Common myeloid progenitor, CD34-positive (primary cell): Measurements from ENCODE around the gene ABHD10.

Source experiments
- CTCF ChIA-PET: fragments of 350-600 bp; sonication (Branson Sonifier 250); formaldehyde crosslinking; loops from one replicate; lab custom pipeline; 2021; ENCODE audit warnings: antibody characterized with exemption; lab: Charles Lee
- POLR2A ChIA-PET: fragments of 350-600 bp; sonication (Branson Sonifier 250); formaldehyde crosslinking; loops from one replicate; lab custom pipeline; 2021; ENCODE audit warnings: antibody characterized with exemption; lab: Charles Lee
- DNase-seq, 3 donors: peaks; one replicate each; pipeline versions ENCODE4 v3.0.0 to v3.0.0-alpha.2; 2013
- H3K27ac ChIP-seq, 2 experiments: 1 replicate in 1 of 2; 2 replicates in 1 of 2; pipeline ENCODE4 v1.7.0; 2013; ENCODE audit warnings: inconsistent platforms in 2 of 2, low read length in 2 of 2, mild to moderate bottlenecking in 2 of 2, low read depth in 1 of 2, moderate library complexity in 1 of 2; ENCODE audit not compliant: severe bottlenecking in 2 of 2, insufficient read depth in 1 of 2, poor library complexity in 1 of 2
- H3K27me3 ChIP-seq, 5 experiments: replicated peaks in 2 of 5; 1 replicate in 3 of 5; 2 replicates in 2 of 5; pipeline versions ENCODE4 v1.6.1 to v1.7.0; 2013; ENCODE audit warnings: low read length in 4 of 5, mild to moderate bottlenecking in 2 of 5, moderate library complexity in 2 of 5, inconsistent platforms in 1 of 5; ENCODE audit not compliant: insufficient read depth in 5 of 5, control insufficient read depth in 4 of 5
- H3K36me3 ChIP-seq, 4 experiments: 1 replicate in 2 of 4; 2 replicates in 2 of 4; pipeline versions ENCODE4 v1.6.1 to v1.7.0; 2013; ENCODE audit warnings: low read length in 3 of 4, control low read depth in 1 of 4, mild to moderate bottlenecking in 1 of 4; ENCODE audit not compliant: control insufficient read depth in 4 of 4, insufficient read depth in 4 of 4
- H3K4me1 ChIP-seq, 4 experiments: 1 replicate in 3 of 4; 2 replicates in 1 of 4; pipeline versions ENCODE4 v1.6.1 to v1.7.1; 2013; ENCODE audit warnings: low read length in 3 of 4, mild to moderate bottlenecking in 3 of 4, control low read depth in 1 of 4, inconsistent platforms in 1 of 4, moderate library complexity in 1 of 4; ENCODE audit not compliant: control insufficient read depth in 4 of 4, insufficient read depth in 4 of 4; ENCODE audit errors: control extremely low read depth in 1 of 4
- H3K4me3 ChIP-seq, 7 experiments: 1 replicate in 4 of 7; 2 replicates in 3 of 7; pipeline versions ENCODE4 v1.5.1 to v1.7.0; 2013; ENCODE audit warnings: mild to moderate bottlenecking in 7 of 7, low read length in 6 of 7, moderate library complexity in 6 of 7, inconsistent platforms in 2 of 7, low read depth in 2 of 7, control low read depth in 1 of 7; ENCODE audit not compliant: insufficient read depth in 4 of 7, control insufficient read depth in 1 of 7; ENCODE audit errors: extremely low read depth in 1 of 7
- H3K9me3 ChIP-seq, 5 experiments: 1 replicate in 4 of 5; 2 replicates in 1 of 5; pipeline versions ENCODE4 v1.6.1 to v1.7.1; 2013; ENCODE audit warnings: low read length in 4 of 5, mild to moderate bottlenecking in 2 of 5, inconsistent platforms in 1 of 5, low read depth in 1 of 5, moderate library complexity in 1 of 5; ENCODE audit not compliant: control insufficient read depth in 4 of 5, insufficient read depth in 2 of 5; ENCODE audit errors: control extremely low read depth in 1 of 5
- WGBS: methylation state at CpG from one replicate; pipeline ENCODE4 v1.1.5; 2013; ENCODE audit not compliant: insufficient coverage; 5-methylcytosine and 5-hydroxymethylcytosine counted together

The ABHD10 gene

DNA sequence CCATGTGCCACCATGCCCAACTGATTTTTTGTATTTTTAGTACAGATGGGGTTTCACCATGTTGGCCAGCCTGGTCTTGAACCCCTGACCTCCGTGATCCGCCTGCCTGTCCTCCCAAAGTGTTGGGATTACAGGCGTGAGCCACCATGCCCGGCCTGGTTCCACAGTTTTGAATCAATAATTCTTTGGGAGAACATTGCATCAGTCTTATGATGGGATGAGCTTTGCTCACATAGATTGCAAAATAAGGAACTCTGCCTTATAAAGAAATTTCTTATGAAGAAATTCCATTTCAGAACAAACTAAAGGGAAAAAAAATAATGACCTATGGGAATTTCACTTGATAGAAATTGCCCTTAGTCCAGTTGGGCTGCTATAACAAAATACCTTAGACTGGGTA is 39.9 kb downstream of the ABHD10 start:
- Histone ChIP-seq H3K4me3 (no peak overlapping the region), H3K27ac (no peak overlapping the region), H3K9me3 (peaks cover 0 to 3% (median 0%) of the 10 kb centered on the region in 5 experiments), H3K27me3 (no peaks in the 10 kb centered on the region), H3K4me1 (no peaks in the 10 kb centered on the region), H3K36me3 (no peaks in the 10 kb centered on the region)
- ChIA-PET CTCF (interaction anchor here (14.4 kb wide), 1 partner anchor 24 kb away, joined by 279 read pairs; the partner anchor contains the start of gene TAGLN3), POLR2A (no interaction called here)
- DNase-seq, result no peak
- 100% methylated on average over 4 of the region's 4 CpGs for WGBS

DNA sequence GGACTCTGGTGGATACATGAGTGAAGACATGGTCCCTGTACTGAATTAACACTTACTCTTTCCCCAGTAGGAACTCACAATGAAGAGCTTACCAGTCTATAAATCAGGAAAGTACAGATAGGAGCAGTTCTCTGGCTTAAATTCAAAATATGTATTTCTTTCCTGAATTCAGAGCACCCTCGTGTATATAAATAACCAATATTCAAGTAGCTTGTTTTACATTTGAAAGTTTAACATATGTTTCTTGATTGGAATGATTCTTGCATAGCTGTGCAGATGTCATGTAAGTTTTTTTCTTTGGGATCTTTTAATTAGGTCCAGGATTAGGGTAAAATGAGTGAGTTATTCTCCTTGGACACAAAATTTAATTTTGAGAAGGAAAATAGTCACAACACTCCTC is 40.9 kb downstream of the ABHD10 start:
- H3K36me3 ChIP-seq, result no peaks in the 10 kb centered on the region
- H3K4me3 ChIP-seq, result no peak overlapping the region
- POLR2A ChIA-PET, result no interaction called here
- H3K27ac ChIP-seq, result no peak overlapping the region
- no CpG with 5 or more reads among the region's 1 CpG for WGBS
- no peaks in the 10 kb centered on the region for H3K4me1 ChIP-seq
- H3K9me3 ChIP-seq, result peaks cover 0 to 3% (median 0%) of the 10 kb centered on the region in 5 experiments
- no peaks in the 10 kb centered on the region for H3K27me3 ChIP-seq
- CTCF ChIA-PET, result interaction anchor here (14.4 kb wide), 1 partner anchor 25 kb away, joined by 279 read pairs; the partner anchor contains the start of gene TAGLN3
- DNase-seq, result no peak

DNA sequence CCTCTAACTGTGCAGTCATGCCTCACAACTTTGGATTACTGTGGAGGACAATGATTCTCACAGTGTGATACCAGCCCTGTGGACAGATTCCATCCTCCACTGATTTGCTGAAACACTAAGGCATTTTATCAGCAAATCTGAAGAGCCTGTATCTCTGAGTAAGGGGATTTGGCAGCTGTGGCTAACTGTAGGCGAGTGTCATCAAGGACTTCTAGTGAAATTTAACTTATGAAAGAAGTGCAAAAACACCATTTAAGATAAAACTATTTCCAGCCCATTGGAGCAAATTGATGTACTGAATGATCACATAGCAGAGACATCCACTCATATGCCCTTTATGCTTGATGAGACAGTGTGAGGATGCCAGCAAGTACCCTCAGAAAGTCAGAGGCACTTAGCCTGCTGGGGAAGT is 41.9 kb downstream of the ABHD10 start:
- no peak for DNase-seq
- Histone ChIP-seq H3K4me1 (no peaks in the 10 kb centered on the region), H3K36me3 (no peaks in the 10 kb centered on the region), H3K27ac (no peak overlapping the region), H3K9me3 (peaks cover 0 to 3% (median 0%) of the 10 kb centered on the region in 5 experiments), H3K4me3 (no peak overlapping the region), H3K27me3 (peaks cover 0 to 2% (median 0%) of the 10 kb centered on the region in 5 experiments)
- WGBS, result no CpG with 5 or more reads among the region's 1 CpG
- POLR2A ChIA-PET, result no interaction called here
- CTCF ChIA-PET, result interaction anchor here (1.0 kb wide), 1 partner anchor 31 kb away, joined by 3 read pairs; no protein-coding TSS in a partner anchor

DNA sequence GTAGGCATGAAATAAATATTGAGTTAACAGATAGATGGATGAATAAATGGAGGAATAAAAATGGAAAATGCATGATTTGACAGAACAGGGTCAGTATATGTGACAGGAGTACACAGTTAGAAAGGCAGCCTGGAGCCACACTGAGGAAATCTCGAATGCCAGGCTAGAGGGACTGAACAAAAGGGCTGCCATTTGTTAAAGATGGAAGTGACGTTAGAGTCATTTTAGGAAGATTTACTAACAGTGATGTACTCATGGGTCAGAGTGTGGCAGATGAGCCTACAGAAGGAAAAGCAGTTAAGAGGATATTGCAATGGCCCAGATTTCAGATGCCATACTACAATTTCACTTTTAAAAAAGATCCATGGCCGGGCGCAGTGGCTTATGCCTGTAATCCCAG is 48.3 kb downstream of the ABHD10 start:
- Histone ChIP-seq H3K9me3 (peaks cover 0 to 3% (median 0%) of the 10 kb centered on the region in 5 experiments), H3K27me3 (peaks cover 0 to 2% (median 0%) of the 10 kb centered on the region in 5 experiments), H3K4me1 (no peaks in the 10 kb centered on the region), H3K4me3 (no peak overlapping the region), H3K27ac (no peak overlapping the region), H3K36me3 (no peaks in the 10 kb centered on the region)
- DNase-seq, result no peak
- POLR2A ChIA-PET, result no interaction called here
- 100% methylated on average over 1 of the region's 4 CpGs for WGBS
- CTCF ChIA-PET, result interaction anchor here (1.1 kb wide), 1 partner anchor 12 kb away, joined by 8 read pairs; no protein-coding TSS in a partner anchor

DNA sequence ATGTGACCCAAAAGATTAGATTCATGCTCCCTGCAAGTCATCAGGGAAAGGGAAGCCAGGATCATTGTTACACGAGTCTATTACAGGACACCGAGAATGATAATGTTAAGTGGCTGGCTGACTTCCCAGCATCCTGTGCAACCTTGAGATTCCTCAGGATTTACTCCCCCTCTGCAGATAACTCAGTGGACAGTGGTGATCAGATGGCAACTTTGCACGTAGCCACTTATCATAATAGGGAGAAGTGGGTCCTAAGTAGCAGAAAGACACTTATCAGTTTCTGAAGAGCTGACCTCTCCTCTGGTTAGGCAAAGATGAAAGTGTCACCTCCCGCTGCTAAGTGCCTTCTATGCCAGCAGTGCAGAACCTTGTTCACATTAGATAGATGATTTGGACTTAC is 49.0 kb downstream of the ABHD10 start:
- peaks cover 0 to 2% (median 0%) of the 10 kb centered on the region in 5 experiments for H3K27me3 ChIP-seq
- no peak overlapping the region for H3K4me3 ChIP-seq
- no peaks in the 10 kb centered on the region for H3K36me3 ChIP-seq
- no peak overlapping the region for H3K27ac ChIP-seq
- no peaks in the 10 kb centered on the region for H3K9me3 ChIP-seq
- ChIA-PET CTCF (no interaction called here), POLR2A (no interaction called here)
- no peaks in the 10 kb centered on the region for H3K4me1 ChIP-seq
- 96% methylated on average over 4 of the region's 4 CpGs for WGBS
- no peak for DNase-seq

DNA sequence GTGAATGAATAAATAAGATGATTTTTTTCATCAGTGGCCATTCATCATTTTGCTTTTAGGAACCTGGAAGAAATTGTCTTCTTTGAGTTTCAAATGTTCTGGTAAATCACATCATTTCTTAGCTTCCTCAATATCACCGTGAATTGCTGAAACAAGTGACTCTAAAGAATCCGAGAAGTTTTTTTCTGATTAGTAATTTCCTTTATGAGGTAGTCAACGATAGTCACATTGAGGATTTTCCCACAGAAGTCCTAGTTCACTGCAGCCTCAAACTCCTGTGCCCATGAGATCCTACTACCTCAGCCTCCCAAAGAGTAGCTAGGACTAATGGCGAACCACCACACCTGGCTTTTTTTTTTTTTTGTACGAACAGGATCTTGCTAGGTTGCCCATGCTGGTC is 52.1 kb downstream of the ABHD10 start:
- H3K9me3 ChIP-seq, result no peaks in the 10 kb centered on the region
- DNase-seq, result no peak
- POLR2A ChIA-PET, result no interaction called here
- H3K4me1 ChIP-seq, result no peaks in the 10 kb centered on the region
- CTCF ChIA-PET, result interaction anchor here (0.5 to 1.0 kb wide), 2 partner anchors 18 to 301 kb away, joined by 3 read pairs; no protein-coding TSS in a partner anchor
- WGBS, result 92% methylated on average over 2 of the region's 5 CpGs
- no peaks in the 10 kb centered on the region for H3K27me3 ChIP-seq
- H3K27ac ChIP-seq, result no peak overlapping the region
- H3K36me3 ChIP-seq, result no peaks in the 10 kb centered on the region
- no peak overlapping the region for H3K4me3 ChIP-seq

DNA sequence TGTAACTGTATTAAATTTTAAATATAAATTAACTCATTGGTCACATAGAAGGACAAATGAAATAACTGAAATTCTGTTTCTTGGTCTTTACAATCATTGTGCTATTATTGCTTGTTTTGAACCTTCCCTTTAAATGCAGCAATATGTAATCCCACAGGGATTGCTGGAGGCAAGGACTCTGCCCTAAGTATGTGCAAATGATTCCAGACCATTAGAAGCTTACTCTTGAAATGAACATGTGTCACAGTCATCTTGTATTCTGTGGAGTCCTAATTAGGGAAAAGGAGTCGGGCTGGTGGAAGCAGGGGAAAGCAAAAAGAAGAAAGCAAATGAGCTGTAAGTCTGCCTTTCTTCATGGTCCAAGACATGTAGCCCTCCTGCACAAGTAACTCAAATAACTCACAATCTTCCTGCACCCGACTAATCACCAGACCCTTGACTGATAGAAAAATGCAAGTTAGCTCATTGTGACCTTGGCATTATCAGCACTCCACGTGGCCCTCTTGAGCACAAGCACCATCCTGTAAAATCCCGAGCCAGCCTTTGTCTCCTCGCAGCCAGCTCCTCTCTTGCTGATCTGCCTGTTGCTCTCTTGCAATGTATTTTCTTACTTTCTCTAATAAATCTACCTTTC is 53.4 kb downstream of the ABHD10 start:
- ChIA-PET CTCF (interaction anchor here (1.0 to 1.7 kb wide), 3 partner anchors 11 to 21 kb away, joined by 3 to 4 read pairs (median 4); no protein-coding TSS in a partner anchor), POLR2A (no interaction called here)
- H3K27me3 ChIP-seq, result no peaks in the 10 kb centered on the region
- no peaks in the 10 kb centered on the region for H3K9me3 ChIP-seq
- H3K27ac ChIP-seq, result no peak overlapping the region
- no peaks in the 10 kb centered on the region for H3K36me3 ChIP-seq
- no peak overlapping the region for H3K4me3 ChIP-seq
- 100% methylated on average over 4 of the region's 5 CpGs for WGBS
- no peak for DNase-seq
- no peaks in the 10 kb centered on the region for H3K4me1 ChIP-seq
